Hepatocyte (in vitro differentiated cells): ENCODE results near the gene TEDC1. TPM values are rescaled to one million over a fixed set of nuclear protein-coding genes. Genes with fewer than 3 reads are reported as not detected.
"Not testable (repeated sequence)": the region's sequence is repeated elsewhere in the genome, so short reads cannot be mapped to it uniquely, and the experiment has no call there.

Experiments
- DNase-seq: peaks from one replicate; pipeline ENCODE4 v3.0.0-alpha.2; 2016; ENCODE audit warnings: low spot score
- H2AFZ ChIP-seq: fragments of 200-600 bp; sonication (generic); 2 replicates; pipeline ENCODE4 v1.6.0; 2016; ENCODE audit warnings: antibody characterized with exemption, mild to moderate bottlenecking
- H3K27ac ChIP-seq: fragments of 200-600 bp; sonication (generic); 2 replicates; pipeline ENCODE4 v1.5.1; 2016; ENCODE audit warnings: mild to moderate bottlenecking
- H3K27me3 ChIP-seq: fragments of 200-600 bp; sonication (generic); 2 replicates; pipeline ENCODE4 v1.6.1; 2016
- H3K36me3 ChIP-seq: fragments of 200-600 bp; sonication (generic); replicated peaks from 2 replicates; pipeline ENCODE4 v1.5.1; 2016; ENCODE audit warnings: low read depth; ENCODE audit not compliant: insufficient read depth
- H3K4me1 ChIP-seq: fragments of 200-600 bp; sonication (generic); 2 replicates; pipeline ENCODE4 v1.5.1; 2016; ENCODE audit warnings: mild to moderate bottlenecking, moderate library complexity; ENCODE audit not compliant: insufficient read depth
- H3K4me2 ChIP-seq: fragments of 200-600 bp; sonication (generic); 2 replicates; pipeline ENCODE4 v1.6.0; 2016
- H3K4me3 ChIP-seq: fragments of 200-600 bp; sonication (generic); 2 replicates; pipeline ENCODE4 v1.5.1; 2016; ENCODE audit warnings: mild to moderate bottlenecking
- H3K79me2 ChIP-seq: fragments of 200-600 bp; sonication (generic); 2 replicates; pipeline ENCODE4 v1.6.0; 2017; ENCODE audit warnings: mild to moderate bottlenecking
- H3K9me2 ChIP-seq: fragments of 200-600 bp; sonication (generic); replicated peaks from 2 replicates; pipeline ENCODE4 v1.6.0; 2017; ENCODE audit warnings: mild to moderate bottlenecking; ENCODE audit not compliant: insufficient read depth
- H3K9me3 ChIP-seq: fragments of 200-600 bp; sonication (generic); 2 replicates; pipeline ENCODE4 v1.5.1; 2016; ENCODE audit warnings: low read depth, mild to moderate bottlenecking
- H4K20me1 ChIP-seq: fragments of 200-600 bp; sonication (generic); 2 replicates; pipeline ENCODE4 v1.6.0; 2016; ENCODE audit warnings: mild to moderate bottlenecking; ENCODE audit not compliant: insufficient read depth, poor library complexity, severe bottlenecking
- EZH2 ChIP-seq: fragments of 200-600 bp; sonication (generic); IDR thresholded peaks from 2 replicates; pipeline ENCODE4 v1.6.1; 2016; ENCODE audit warnings: antibody characterized with exemption, mild to moderate bottlenecking, borderline replicate concordance
- EZH2phosphoT487 ChIP-seq: fragments of 200-600 bp; sonication (generic); IDR thresholded peaks from one replicate; pipeline ENCODE4 v1.6.1; 2018; ENCODE audit warnings: antibody characterized with exemption, mild to moderate bottlenecking, low read depth, moderate library complexity; ENCODE audit not compliant: unreplicated experiment, severe bottlenecking
- WGBS: methylation state at CpG from one replicate; pipeline ENCODE4 v1.1.6; 2016; ENCODE audit warnings: low lambda C conversion rate; ENCODE audit errors: missing lambda C conversion rate; 5-methylcytosine and 5-hydroxymethylcytosine counted together
- polyA plus RNA-seq: library from polyadenylated mRNA; unstranded; fragments of >200 nt; fragmentation: Nextera tagmentation; extraction: Ambion mirVana; gene quantifications from 2 replicates; pipeline ENCODE4 v1.2.1, GENCODE V29; 2016
- total RNA-seq: library from RNA; depleted of rRNA; stranded (reverse); fragments of >200 nt; gene quantifications from 2 replicates; pipeline ENCODE4 v1.2.3, GENCODE V29; 2014
- TF ChIP-seq, protein P1 (sequence below): fragments of 200-600 bp; sonication (generic); IDR thresholded peaks from 2 replicates; pipeline ENCODE4 v1.5.1; 2016; ENCODE audit warnings: antibody characterized with exemption, mild to moderate bottlenecking; ENCODE audit not compliant: poor library complexity

Gene TEDC1
- total and polyA plus RNA-seq, 2 experiments from 2014 or later, result 3.9 to 4.9 TPM

DNA sequence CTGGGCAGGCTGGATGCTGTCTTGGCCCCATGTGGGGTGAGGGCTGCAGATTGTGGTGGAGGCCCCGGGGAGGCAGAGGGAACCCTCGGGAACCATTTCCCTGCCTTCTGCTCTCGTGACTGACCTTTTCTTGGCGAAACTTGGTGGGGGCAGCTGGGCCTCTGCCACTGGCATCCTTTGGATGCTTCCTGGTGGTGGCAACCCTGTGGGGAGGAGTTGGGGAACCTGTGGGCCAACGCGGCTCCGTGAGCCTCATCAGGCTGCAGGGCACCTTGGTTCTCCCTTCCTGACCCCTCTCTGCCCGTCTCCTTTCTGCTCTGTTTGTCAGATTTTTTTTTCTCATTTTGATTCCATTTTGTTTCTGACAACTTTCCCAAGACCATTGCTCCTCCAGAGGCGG, 49.8 kb downstream of the TEDC1 start:
- no peak for DNase-seq
- no peak overlapping the region for H3K4me3 ChIP-seq
- no peaks in the 10 kb centered on the region for H3K79me2 ChIP-seq
- no peaks in the 10 kb centered on the region for H3K9me3 ChIP-seq
- H3K4me1 ChIP-seq, result no peaks in the 10 kb centered on the region
- no peaks in the 10 kb centered on the region for H3K27me3 ChIP-seq
- no peaks in the 10 kb centered on the region for H3K9me2 ChIP-seq
- H4K20me1 ChIP-seq, result no peaks in the 10 kb centered on the region
- no peak overlapping the region for H3K4me2 ChIP-seq
- WGBS, result 73% methylated on average over 9 of the region's 9 CpGs
- H3K36me3 ChIP-seq, result no peaks in the 10 kb centered on the region
- no peak overlapping the region for H3K27ac ChIP-seq
- TF ChIP-seq EZH2 (no peak), EZH2phosphoT487 (no peak)
- TF ChIP-seq, protein P1, sequence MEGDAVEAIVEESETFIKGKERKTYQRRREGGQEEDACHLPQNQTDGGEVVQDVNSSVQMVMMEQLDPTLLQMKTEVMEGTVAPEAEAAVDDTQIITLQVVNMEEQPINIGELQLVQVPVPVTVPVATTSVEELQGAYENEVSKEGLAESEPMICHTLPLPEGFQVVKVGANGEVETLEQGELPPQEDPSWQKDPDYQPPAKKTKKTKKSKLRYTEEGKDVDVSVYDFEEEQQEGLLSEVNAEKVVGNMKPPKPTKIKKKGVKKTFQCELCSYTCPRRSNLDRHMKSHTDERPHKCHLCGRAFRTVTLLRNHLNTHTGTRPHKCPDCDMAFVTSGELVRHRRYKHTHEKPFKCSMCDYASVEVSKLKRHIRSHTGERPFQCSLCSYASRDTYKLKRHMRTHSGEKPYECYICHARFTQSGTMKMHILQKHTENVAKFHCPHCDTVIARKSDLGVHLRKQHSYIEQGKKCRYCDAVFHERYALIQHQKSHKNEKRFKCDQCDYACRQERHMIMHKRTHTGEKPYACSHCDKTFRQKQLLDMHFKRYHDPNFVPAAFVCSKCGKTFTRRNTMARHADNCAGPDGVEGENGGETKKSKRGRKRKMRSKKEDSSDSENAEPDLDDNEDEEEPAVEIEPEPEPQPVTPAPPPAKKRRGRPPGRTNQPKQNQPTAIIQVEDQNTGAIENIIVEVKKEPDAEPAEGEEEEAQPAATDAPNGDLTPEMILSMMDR, result no peak
- no peak overlapping the region for H2AFZ ChIP-seq

DNA sequence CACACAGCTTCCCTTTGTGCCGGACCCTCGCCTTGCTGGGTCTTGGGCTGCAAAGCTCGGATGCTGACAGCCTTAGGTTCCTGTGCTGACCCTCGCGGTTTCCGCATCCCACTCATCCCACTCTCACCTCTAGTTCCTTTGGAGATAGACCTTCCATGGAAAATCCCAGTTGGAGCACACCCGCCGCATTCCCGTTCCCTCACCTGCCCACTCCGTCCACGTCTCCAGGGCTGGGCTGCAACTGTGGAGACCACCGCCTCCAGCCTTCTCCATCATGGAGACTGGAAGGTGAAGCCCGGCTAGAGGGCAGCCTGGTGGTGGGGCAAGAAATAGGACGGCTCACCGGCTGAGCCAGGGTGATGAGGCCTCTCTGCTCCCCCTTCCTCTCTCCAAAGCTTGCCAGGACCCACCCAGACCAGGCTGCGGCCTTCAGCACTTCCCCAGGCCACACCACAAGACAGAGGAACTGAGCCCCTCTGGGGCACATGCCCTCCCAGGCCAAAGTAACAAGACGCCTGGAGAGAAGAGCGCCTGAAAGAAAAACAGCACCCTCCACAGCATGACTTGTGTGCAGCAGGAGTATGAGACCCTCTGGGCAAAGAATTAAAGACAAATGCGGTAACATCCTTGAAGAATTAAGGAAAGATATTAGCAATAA, 50.3 kb downstream of the TEDC1 start:
- H3K36me3 ChIP-seq, result no peaks in the 10 kb centered on the region
- no peak overlapping the region for H3K4me3 ChIP-seq
- WGBS, result 85% methylated on average over 19 of the region's 19 CpGs
- H3K9me2 ChIP-seq, result no peaks in the 10 kb centered on the region
- no peaks in the 10 kb centered on the region for H3K79me2 ChIP-seq
- no peaks in the 10 kb centered on the region for H4K20me1 ChIP-seq
- TF ChIP-seq EZH2, result no peak
- TF ChIP-seq, protein P1, result no peak
- no peak for TF ChIP-seq EZH2phosphoT487
- H3K9me3 ChIP-seq, result no peaks in the 10 kb centered on the region
- no peaks in the 10 kb centered on the region for H3K27me3 ChIP-seq
- DNase-seq, result no peak
- H3K4me2 ChIP-seq, result no peak overlapping the region
- H3K4me1 ChIP-seq, result no peaks in the 10 kb centered on the region
- H3K27ac ChIP-seq, result no peak overlapping the region
- no peak overlapping the region for H2AFZ ChIP-seq

DNA sequence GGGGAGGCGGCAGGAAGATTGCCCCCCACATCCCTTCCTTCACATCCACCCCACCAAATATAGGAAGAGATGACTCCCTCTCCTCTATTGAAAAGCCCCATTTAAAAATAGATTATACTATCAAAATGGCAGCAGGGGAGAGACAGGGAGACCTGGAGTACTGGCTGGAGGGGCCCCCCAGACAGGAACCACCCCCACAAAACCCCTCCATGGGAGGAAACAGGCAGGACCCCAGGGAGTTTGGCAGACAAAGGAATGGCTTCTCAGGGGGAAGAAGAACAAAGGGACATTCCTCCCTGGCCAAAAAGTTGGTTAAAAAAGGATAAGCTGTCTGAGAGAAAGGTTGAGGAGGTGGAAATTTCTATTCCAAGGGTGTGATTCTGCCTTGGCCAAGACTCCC, 54.6 kb downstream of the TEDC1 start:
- 50% methylated on average over 1 of the region's 1 CpG for WGBS

DNA sequence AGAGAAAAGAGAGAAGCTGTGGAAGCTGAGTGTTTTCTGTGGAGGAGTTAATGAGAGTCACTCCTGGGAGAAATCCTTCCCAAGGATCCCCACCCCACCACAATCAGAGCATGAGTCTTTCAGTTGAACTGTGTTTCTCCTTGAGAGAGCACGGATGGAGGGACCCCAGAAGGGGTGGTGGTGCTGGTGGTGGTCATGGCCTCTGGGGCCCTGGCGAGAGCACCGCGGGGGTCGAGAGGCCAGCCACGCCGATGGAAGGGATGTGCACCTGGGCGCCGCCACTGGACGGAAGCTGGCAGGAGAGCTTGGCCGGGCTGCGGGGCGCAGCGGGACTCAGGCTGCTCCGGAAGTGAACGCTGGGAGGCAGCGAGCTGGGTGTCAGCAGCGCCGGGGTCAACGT, 55.4 kb downstream of the TEDC1 start:
- H3K36me3 ChIP-seq, H3K27ac ChIP-seq, DNase-seq, H3K4me2 ChIP-seq, H3K4me3 ChIP-seq, H3K9me2 ChIP-seq, H3K27me3 ChIP-seq, H3K9me3 ChIP-seq, H2AFZ ChIP-seq, H3K79me2 ChIP-seq, H3K4me1 ChIP-seq, H4K20me1 ChIP-seq: not testable (repeated sequence)
- WGBS, result 92% methylated on average over 8 of the region's 20 CpGs

More for the DNA sequence above, 54.6 kb downstream of the TEDC1 start:
- H3K4me1 ChIP-seq, H3K27me3 ChIP-seq, H2AFZ ChIP-seq, H3K4me3 ChIP-seq, H3K79me2 ChIP-seq, H3K4me2 ChIP-seq, DNase-seq, H3K9me3 ChIP-seq, H4K20me1 ChIP-seq, H3K27ac ChIP-seq, H3K36me3 ChIP-seq, H3K9me2 ChIP-seq: not testable (repeated sequence)

DNA sequence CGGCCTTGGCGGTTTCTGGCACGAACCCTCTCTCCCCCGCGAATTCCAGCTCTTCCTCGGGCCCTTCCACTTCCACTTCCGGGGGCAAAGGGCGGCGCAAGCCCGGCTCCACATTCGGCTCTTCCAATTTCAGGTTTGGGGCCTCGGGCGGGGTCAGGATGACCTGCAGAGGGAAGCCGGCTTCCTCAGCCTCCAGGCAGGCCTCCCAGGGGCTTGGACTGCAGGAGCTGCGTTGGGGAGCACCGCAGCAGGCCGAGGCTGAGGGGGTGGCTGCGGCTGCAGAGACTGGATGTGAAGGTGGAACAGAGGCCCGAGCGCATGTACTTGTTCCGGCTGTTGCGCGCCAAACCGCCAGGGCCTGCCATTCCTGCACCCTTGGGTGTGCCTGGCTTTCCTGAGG, 56.0 kb downstream of the TEDC1 start:
- H3K9me3 ChIP-seq, H4K20me1 ChIP-seq, H3K4me3 ChIP-seq, H2AFZ ChIP-seq, H3K36me3 ChIP-seq, H3K4me2 ChIP-seq, H3K4me1 ChIP-seq, DNase-seq, H3K27me3 ChIP-seq, H3K9me2 ChIP-seq, H3K27ac ChIP-seq, H3K79me2 ChIP-seq: not testable (repeated sequence)
- 91% methylated on average over 15 of the region's 24 CpGs for WGBS
